ENCODE measurements around the gene MUC5AC. TPM values are rescaled to one million over a fixed set of nuclear protein-coding genes. Genes with fewer than 3 reads are reported as not detected.
"Not testable (repeated sequence)": the region's sequence is repeated elsewhere in the genome, so short reads cannot be mapped to it uniquely, and the experiment has no call there.

Gene MUC5AC
- total RNA-seq, 1 donor from 2014 or later: not detected

- intact Hi-C loops (cut with DNase I): no loop called here
Observed at GRCh38 chr11:1181853-1182535, 24.2 kb downstream of the MUC5AC start.

GRCh38 chr11:1184139-1184538 lies 26.4 kb downstream of the MUC5AC start:
- H3K9me3 ChIP-seq; H3K4me3 ChIP-seq; H3K36me3 ChIP-seq; H3K27me3 ChIP-seq; DNase-seq (ENCODE audit: extremely low spot score in 2 of 2); H3K4me1 ChIP-seq; intact Hi-C loops (cut with DNase I); H3K27ac ChIP-seq: not testable (repeated sequence)

More at GRCh38 chr11:1181853-1182535, 24.2 kb downstream of the MUC5AC start:
- no peaks in the 10 kb centered on the region for H3K27me3 ChIP-seq
- H3K9me3 ChIP-seq: no peaks in the 10 kb centered on the region
- H3K36me3 ChIP-seq: no peaks in the 10 kb centered on the region
- no peak overlapping the region for H3K27ac ChIP-seq
- TF ChIP-seq POLR2A (IDR thresholded peaks at IDR 0.05) (no peak), POLR2AphosphoS5 (IDR thresholded peaks at IDR 0.05; ENCODE audit: insufficient read depth in 1 of 2, low read depth in 1 of 2) (no peak)
- TF ChIP-seq, protein P1, sequence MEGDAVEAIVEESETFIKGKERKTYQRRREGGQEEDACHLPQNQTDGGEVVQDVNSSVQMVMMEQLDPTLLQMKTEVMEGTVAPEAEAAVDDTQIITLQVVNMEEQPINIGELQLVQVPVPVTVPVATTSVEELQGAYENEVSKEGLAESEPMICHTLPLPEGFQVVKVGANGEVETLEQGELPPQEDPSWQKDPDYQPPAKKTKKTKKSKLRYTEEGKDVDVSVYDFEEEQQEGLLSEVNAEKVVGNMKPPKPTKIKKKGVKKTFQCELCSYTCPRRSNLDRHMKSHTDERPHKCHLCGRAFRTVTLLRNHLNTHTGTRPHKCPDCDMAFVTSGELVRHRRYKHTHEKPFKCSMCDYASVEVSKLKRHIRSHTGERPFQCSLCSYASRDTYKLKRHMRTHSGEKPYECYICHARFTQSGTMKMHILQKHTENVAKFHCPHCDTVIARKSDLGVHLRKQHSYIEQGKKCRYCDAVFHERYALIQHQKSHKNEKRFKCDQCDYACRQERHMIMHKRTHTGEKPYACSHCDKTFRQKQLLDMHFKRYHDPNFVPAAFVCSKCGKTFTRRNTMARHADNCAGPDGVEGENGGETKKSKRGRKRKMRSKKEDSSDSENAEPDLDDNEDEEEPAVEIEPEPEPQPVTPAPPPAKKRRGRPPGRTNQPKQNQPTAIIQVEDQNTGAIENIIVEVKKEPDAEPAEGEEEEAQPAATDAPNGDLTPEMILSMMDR (IDR thresholded peaks at IDR 0.05): no peak
- H3K4me1 ChIP-seq: no peaks in the 10 kb centered on the region
- DNase-seq (ENCODE audit: extremely low spot score in 2 of 2): no peak
- no peak overlapping the region for H3K4me3 ChIP-seq

DNA sequence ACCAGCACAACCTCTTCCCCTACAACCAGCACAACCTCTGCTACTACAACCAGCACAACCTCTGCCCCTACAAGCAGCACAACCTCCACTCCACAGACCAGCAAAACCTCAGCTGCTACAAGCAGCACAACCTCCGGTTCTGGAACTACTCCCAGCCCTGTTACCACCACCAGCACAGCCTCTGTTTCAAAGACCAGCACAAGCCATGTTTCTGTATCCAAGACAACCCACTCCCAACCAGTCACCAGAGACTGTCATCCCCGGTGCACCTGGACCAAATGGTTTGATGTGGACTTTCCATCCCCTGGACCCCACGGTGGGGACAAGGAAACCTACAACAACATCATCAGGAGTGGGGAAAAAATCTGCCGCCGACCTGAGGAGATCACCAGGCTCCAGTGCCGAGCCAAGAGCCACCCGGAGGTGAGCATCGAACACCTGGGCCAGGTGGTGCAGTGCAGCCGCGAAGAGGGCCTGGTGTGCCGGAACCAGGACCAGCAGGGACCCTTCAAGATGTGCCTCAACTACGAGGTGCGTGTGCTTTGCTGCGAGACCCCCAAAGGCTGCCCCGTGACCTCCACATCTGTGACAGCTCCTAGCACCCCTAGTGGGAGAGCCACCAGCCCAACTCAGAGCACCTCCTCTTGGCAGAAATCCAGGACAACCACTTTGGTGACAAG lies 30.8 kb downstream of the MUC5AC start:
- H3K4me3 ChIP-seq: not testable (repeated sequence)

DNA sequence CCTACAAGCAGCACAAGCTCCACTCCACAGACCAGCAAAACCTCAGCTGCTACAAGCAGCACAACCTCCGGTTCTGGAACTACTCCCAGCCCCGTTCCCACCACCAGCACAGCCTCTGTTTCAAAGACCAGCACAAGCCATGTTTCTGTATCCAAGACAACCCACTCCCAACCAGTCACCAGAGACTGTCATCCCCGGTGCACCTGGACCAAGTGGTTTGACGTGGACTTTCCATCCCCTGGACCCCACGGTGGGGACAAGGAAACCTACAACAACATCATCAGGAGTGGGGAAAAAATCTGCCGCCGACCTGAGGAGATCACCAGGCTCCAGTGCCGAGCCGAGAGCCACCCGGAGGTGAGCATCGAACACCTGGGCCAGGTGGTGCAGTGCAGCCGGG lies 32.1 kb downstream of the MUC5AC start:
- H3K4me1 ChIP-seq; H3K36me3 ChIP-seq; DNase-seq (ENCODE audit: extremely low spot score in 2 of 2); intact Hi-C loops (cut with DNase I); H3K27ac ChIP-seq; H3K4me3 ChIP-seq; H3K9me3 ChIP-seq; H3K27me3 ChIP-seq: not testable (repeated sequence)

More for the DNA sequence above, 30.8 kb downstream of the MUC5AC start:
- H3K27me3 ChIP-seq; H3K27ac ChIP-seq; H3K36me3 ChIP-seq; H3K4me1 ChIP-seq; DNase-seq (ENCODE audit: extremely low spot score in 2 of 2); intact Hi-C loops (cut with DNase I); H3K9me3 ChIP-seq: not testable (repeated sequence)

DNA sequence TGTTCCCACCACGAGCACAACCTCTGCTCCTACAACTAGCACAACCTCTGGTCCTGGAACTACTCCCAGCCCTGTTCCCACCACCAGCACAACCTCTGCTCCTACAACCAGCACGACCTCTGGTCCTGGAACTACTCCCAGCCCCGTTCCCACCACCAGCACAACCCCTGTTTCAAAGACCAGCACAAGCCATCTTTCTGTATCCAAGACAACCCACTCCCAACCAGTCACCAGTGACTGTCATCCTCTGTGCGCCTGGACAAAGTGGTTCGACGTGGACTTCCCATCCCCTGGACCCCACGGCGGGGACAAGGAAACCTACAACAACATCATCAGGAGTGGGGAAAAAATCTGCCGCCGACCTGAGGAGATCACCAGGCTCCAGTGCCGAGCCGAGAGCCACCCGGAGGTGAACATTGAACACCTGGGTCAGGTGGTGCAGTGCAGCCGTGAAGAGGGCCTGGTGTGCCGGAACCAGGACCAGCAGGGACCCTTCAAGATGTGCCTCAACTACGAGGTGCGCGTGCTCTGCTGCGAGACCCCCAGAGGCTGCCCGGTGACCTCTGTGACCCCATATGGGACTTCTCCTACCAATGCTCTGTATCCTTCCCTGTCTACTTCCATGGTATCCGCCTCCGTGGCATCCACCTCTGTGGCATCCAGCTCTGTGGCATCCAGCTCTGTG lies 34.2 kb downstream of the MUC5AC start:
- H3K9me3 ChIP-seq; H3K27me3 ChIP-seq; DNase-seq (ENCODE audit: extremely low spot score in 2 of 2); H3K4me1 ChIP-seq; intact Hi-C loops (cut with DNase I); H3K4me3 ChIP-seq; H3K27ac ChIP-seq; H3K36me3 ChIP-seq: not testable (repeated sequence)

DNA sequence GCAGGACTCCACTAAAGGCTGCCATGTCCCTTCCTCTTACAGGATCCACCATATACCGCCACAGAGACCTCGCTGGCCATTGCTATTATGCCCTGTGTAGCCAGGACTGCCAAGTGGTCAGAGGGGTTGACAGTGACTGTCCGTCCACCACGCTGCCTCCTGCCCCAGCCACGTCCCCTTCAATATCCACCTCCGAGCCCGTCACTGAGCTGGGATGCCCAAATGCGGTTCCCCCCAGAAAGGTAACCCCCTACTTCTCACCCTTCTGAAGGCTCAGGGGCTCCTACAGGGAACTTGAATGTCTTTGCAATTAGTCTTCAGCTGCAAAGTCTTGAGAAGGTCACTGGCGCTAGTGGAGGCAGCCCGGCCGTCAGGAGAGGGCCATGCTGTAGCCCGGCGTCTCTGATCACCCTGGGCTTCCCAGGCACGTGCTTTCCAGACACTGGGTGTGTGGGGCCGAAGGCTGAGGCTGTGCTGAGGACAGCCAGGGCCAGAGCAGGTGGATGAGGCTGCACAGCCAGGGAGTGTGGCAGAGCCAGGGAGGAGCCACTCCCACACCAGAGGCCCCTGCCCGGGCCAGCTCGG lies 35.1 kb downstream of the MUC5AC start:
- intact Hi-C loops (cut with DNase I): no loop called here
- TF ChIP-seq POLR2A (IDR thresholded peaks at IDR 0.05) (no peak), POLR2AphosphoS5 (IDR thresholded peaks at IDR 0.05; ENCODE audit: insufficient read depth in 1 of 2, low read depth in 1 of 2) (no peak)
- TF ChIP-seq, protein P1 (IDR thresholded peaks at IDR 0.05): no peak
- DNase-seq (ENCODE audit: extremely low spot score in 2 of 2): no peak
- Histone ChIP-seq H3K4me1 (no peaks in the 10 kb centered on the region), H3K36me3 (no peaks in the 10 kb centered on the region), H3K9me3 (no peaks in the 10 kb centered on the region), H3K27me3 (no peaks in the 10 kb centered on the region), H3K27ac (no peak overlapping the region), H3K4me3 (no peak overlapping the region)
